Natural killer cell (primary cell): ENCODE data around the gene DNAAF5. TPM values are rescaled to one million over a fixed set of nuclear protein-coding genes. Genes with fewer than 3 reads are reported as not detected.

ENCODE experiments used
- ATAC-seq, 3 donors: fragments of 150-1000 bp in 2 of 3; fragments of 200-7000 bp in 1 of 3; cut with Tn5 transposase; 1 replicate in 1 of 3; 2 replicates in 2 of 3; pipeline ENCODE4 v1.10.0; 2021; ENCODE audit warnings: mild to moderate bottlenecking in 2 of 3, moderate library complexity in 2 of 3
- DNase-seq, 2 donors: peaks; one replicate each; pipeline versions ENCODE4 v3.0.0 to v3.0.0-alpha.2; 2013 to 2021; ENCODE audit warnings: mixed read lengths in 1 of 2
- H3K27ac ChIP-seq: one replicate; pipeline ENCODE4 v1.5.1; 2013; ENCODE audit warnings: mild to moderate bottlenecking, low read length
- H3K27me3 ChIP-seq: one replicate; pipeline ENCODE4 v1.6.1; 2013; ENCODE audit warnings: low read length; ENCODE audit not compliant: control insufficient read depth, insufficient read depth
- H3K36me3 ChIP-seq: one replicate; pipeline ENCODE4 v1.6.1; 2013; ENCODE audit warnings: low read length; ENCODE audit not compliant: control insufficient read depth, insufficient read depth
- H3K4me1 ChIP-seq: one replicate; pipeline ENCODE4 v1.6.1; 2013; ENCODE audit warnings: low read length; ENCODE audit not compliant: control insufficient read depth, insufficient read depth
- H3K4me3 ChIP-seq: one replicate; pipeline ENCODE4 v1.5.1; 2013; ENCODE audit warnings: low read length
- H3K9me3 ChIP-seq: one replicate; pipeline ENCODE4 v1.6.1; 2013; ENCODE audit warnings: low read length; ENCODE audit not compliant: control insufficient read depth, insufficient read depth
- H3K27ac Mint-ChIP-seq, 2 donors: one replicate each; pipeline ENCODE4 v1.8.0; 2022; ENCODE audit warnings: mild to moderate bottlenecking in 2 of 2, mixed read lengths in 2 of 2, moderate library complexity in 1 of 2
- H3K27me3 Mint-ChIP-seq, 2 donors: one replicate each; pipeline ENCODE4 v1.8.0; 2022; ENCODE audit warnings: low read depth in 2 of 2, mixed read lengths in 2 of 2
- H3K36me3 Mint-ChIP-seq: one replicate; pipeline ENCODE4 v1.8.0; 2022; ENCODE audit warnings: mixed read lengths
- H3K4me1 Mint-ChIP-seq, 2 donors: one replicate each; pipeline ENCODE4 v1.8.0; 2022; ENCODE audit warnings: mixed read lengths in 2 of 2
- H3K4me3 Mint-ChIP-seq: one replicate; pipeline ENCODE4 v1.8.0; 2022; ENCODE audit warnings: mild to moderate bottlenecking, moderate library complexity, mixed read lengths
- H3K9me3 Mint-ChIP-seq, 2 donors: one replicate each; pipeline ENCODE4 v1.8.0; 2022; ENCODE audit warnings: mixed read lengths in 2 of 2
- WGBS: methylation state at CpG from one replicate; pipeline ENCODE4 v1.1.7; 2013; ENCODE audit warnings: missing lambda C conversion rate; ENCODE audit not compliant: insufficient coverage; 5-methylcytosine and 5-hydroxymethylcytosine counted together
- intact Hi-C: fragments of 100-400 bp; cut with micrococcal nuclease; formaldehyde crosslinking; loops from one replicate; pipeline ENCODE4 v1.14.2; 2022
- total RNA-seq, 4 donors: library from RNA; stranded (reverse); fragments of 120-200 nt in 1 of 4; gene quantifications; one replicate each; pipeline versions ENCODE4 v1.2.3 to v1.2.4, GENCODE V29; 2013 to 2022
- TF ChIP-seq, protein P1 (sequence below): fragments of 200-600 bp; IDR thresholded peaks from one replicate; pipeline ENCODE4 v1.8.0; 2022; ENCODE audit warnings: antibody characterized with exemption

The DNAAF5 gene
- total RNA-seq, 3 donors from 2014 or later (not counting 1 experiment from before 2014, with no cell fraction given), result 6.7 to 10.3 (median 10.3) TPM

DNA sequence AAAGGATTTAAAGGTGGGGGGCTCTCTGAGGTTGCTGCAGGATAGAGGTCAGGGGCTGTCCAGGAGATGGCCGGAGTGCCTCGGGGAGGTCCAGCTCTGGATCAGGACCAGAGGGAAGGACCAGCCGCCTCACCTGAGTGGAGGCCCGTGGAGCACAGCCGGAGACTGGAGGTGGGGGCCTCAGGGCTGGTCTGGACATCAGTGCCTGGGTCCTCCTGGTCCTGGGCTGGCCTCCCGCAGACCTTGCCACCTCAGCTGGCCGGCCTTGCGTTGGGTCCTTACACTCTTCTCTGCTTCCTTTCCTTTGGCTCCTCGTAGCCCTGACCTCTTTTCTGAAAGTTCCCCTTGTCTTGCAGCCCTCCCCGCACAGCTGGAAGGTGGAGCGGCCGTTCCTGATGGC lies 107.8 kb downstream of the DNAAF5 start:
- no peak for DNase-seq
- H3K4me3 Mint-ChIP-seq, result no peak overlapping the region
- H3K4me1 ChIP-seq, result peaks cover 30% of the 10 kb centered on the region
- intact Hi-C loops, result no loop called here
- no peaks in the 10 kb centered on the region for H3K27me3 Mint-ChIP-seq
- peak overlapping the region in 1 of 2 donors; percentile 52 for H3K27ac Mint-ChIP-seq
- no peaks in the 10 kb centered on the region for H3K9me3 ChIP-seq
- H3K27me3 ChIP-seq, result no peaks in the 10 kb centered on the region
- H3K9me3 Mint-ChIP-seq, result no peaks in the 10 kb centered on the region
- TF ChIP-seq, protein P1, sequence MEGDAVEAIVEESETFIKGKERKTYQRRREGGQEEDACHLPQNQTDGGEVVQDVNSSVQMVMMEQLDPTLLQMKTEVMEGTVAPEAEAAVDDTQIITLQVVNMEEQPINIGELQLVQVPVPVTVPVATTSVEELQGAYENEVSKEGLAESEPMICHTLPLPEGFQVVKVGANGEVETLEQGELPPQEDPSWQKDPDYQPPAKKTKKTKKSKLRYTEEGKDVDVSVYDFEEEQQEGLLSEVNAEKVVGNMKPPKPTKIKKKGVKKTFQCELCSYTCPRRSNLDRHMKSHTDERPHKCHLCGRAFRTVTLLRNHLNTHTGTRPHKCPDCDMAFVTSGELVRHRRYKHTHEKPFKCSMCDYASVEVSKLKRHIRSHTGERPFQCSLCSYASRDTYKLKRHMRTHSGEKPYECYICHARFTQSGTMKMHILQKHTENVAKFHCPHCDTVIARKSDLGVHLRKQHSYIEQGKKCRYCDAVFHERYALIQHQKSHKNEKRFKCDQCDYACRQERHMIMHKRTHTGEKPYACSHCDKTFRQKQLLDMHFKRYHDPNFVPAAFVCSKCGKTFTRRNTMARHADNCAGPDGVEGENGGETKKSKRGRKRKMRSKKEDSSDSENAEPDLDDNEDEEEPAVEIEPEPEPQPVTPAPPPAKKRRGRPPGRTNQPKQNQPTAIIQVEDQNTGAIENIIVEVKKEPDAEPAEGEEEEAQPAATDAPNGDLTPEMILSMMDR, result no peak
- no peak for ATAC-seq
- no peak overlapping the region for H3K27ac ChIP-seq
- H3K4me1 Mint-ChIP-seq, result peaks cover 35 to 42% of the 10 kb centered on the region in 2 donors
- no peak overlapping the region for H3K4me3 ChIP-seq
- H3K36me3 Mint-ChIP-seq, result no peaks in the 10 kb centered on the region
- peaks cover 6% of the 10 kb centered on the region for H3K36me3 ChIP-seq
- WGBS, result 96% methylated on average over 12 of the region's 12 CpGs

DNA sequence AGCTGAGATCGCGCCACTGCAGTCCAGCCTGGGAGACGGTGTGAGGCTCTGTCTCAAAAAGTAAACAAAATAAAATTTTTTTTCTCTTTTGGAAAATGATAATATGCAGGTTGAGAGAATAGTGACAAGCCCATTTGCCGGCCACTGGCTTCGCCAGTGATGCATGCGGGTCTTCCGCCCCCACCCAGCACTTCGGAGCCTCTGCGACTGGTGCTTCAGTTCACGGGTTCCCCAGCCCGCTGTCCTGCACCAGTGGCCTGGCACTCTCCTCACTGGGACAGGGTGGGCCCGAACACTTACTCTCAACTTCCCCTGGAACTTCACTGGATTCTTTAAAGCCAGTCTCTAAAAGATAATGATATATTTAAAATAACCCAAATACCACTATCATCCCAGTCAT lies 108.5 kb downstream of the DNAAF5 start:
- H3K27ac ChIP-seq, result no peak overlapping the region
- H3K36me3 ChIP-seq, result peaks cover 9% of the 10 kb centered on the region
- DNase-seq, result no peak
- Mint-ChIP-seq H3K4me1 (peaks cover 35 to 42% of the 10 kb centered on the region in 2 donors), H3K9me3 (no peaks in the 10 kb centered on the region), H3K27me3 (no peaks in the 10 kb centered on the region), H3K36me3 (no peaks in the 10 kb centered on the region), H3K27ac (no peak overlapping the region), H3K4me3 (no peak overlapping the region)
- TF ChIP-seq, protein P1, result no peak
- no peak for ATAC-seq
- over 99% methylated on average over 11 of the region's 12 CpGs for WGBS
- intact Hi-C loops, result no loop called here
- peaks cover 30% of the 10 kb centered on the region for H3K4me1 ChIP-seq
- no peak overlapping the region for H3K4me3 ChIP-seq
- no peaks in the 10 kb centered on the region for H3K27me3 ChIP-seq
- H3K9me3 ChIP-seq, result no peaks in the 10 kb centered on the region

DNA sequence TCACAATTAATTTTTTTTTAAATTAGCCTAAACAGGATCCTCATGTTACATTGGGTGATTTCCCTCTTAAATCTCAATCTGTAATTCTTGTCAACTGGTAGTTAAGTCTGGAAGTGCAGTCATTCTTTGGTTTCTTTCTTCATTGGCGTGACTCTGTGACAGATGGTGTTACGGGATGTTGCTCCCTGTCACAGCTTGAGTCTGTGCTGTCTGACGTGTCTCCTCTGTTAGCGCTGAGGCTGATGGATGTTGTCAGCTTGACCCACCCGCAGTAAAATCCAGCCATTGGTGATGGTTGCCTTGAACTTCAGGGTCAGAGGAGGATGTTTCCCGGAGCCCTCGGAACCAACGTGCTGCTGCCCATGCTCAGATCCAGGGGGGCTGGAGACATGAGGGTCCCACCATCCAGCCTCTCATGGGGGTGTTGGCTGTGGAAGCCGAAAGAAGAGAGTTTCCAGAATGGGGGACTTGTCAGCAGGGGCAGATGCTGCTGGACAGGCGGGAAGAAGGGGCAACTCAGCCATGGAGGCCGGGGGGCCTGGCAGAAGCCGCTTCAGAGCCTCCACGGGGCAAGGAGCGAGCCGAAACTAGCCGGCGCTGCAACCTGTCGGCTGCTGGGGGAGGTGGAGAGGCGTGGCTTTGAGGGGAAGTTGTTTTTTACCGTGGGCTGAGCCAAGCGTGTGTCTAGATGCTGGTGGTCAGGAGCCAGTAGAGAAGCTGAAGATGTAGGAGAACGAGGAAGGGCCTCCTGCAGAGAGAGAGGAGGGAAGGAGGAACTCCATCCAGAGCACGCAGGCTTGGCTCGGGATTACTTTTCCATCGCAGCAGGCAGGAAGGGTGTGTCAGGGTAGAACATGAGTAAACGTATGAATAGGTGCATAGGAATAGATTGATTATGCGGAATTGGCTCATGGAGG lies 109.2 kb downstream of the DNAAF5 start:
- Mint-ChIP-seq H3K4me3 (no peak overlapping the region), H3K4me1 (peaks cover 29 to 36% of the 10 kb centered on the region in 2 donors), H3K36me3 (no peaks in the 10 kb centered on the region), H3K27ac (no peak overlapping the region), H3K27me3 (no peaks in the 10 kb centered on the region), H3K9me3 (no peaks in the 10 kb centered on the region)
- intact Hi-C loops, result no loop called here
- no peaks in the 10 kb centered on the region for H3K27me3 ChIP-seq
- peaks cover 27% of the 10 kb centered on the region for H3K4me1 ChIP-seq
- no peak overlapping the region for H3K4me3 ChIP-seq
- WGBS, result 83% methylated on average over 27 of the region's 27 CpGs
- ATAC-seq (no peak), DNase-seq (no peak)
- TF ChIP-seq, protein P1, result no peak
- H3K27ac ChIP-seq, result no peak overlapping the region
- peaks cover 10% of the 10 kb centered on the region for H3K36me3 ChIP-seq
- H3K9me3 ChIP-seq, result no peaks in the 10 kb centered on the region

Other genes with a start within 250 kb of the DNAAF5 start
- gene PDGFA, start 206.9 kb upstream of the DNAAF5 start, total RNA-seq, result 1 to 10 TPM in 2 of 3 donors, under 1 TPM in 1; 0.86 to 2.0 (median 1.5) TPM
- gene PRKAR1B, start 582 bp downstream of the DNAAF5 start, total RNA-seq, result 1 to 10 TPM; 2.4 to 3.8 (median 3.0) TPM
- gene SUN1, start 105.8 kb downstream of the DNAAF5 start, total RNA-seq, result 10 to 100 TPM; 40.2 to 63.5 (median 48.0) TPM
- gene GET4, start 149.9 kb downstream of the DNAAF5 start, total RNA-seq, result 10 to 100 TPM; 69.3 to 81.6 (median 73.2) TPM
- gene ADAP1, start 228.0 kb downstream of the DNAAF5 start, total RNA-seq, result 100 to 1,000 TPM in 1 of 3 donors, 10 to 100 TPM in 2; 87.2 to 117 (median 89.2) TPM
- 10 to 100 TPM; 33.6 to 38.3 (median 33.6) TPM for gene COX19, start 248.8 kb downstream of the DNAAF5 start, total RNA-seq